Neural cell (in vitro differentiated cells): ENCODE measurements around the gene AKAP9. TPM values are rescaled to one million over a fixed set of nuclear protein-coding genes. Genes with fewer than 3 reads are reported as not detected.

Experiments
- H2AFZ ChIP-seq: fragments of 200-600, 300-800 bp; sonication (generic), shearing (Covaris generic); 2 replicates; pipeline ENCODE4 v1.6.0; 2014; ENCODE audit warnings: low read depth, mild to moderate bottlenecking, antibody characterized with exemption, low read length, moderate library complexity
- H3F3A ChIP-seq: fragments of 200-600 bp; shearing (Covaris generic); 2 replicates; pipeline ENCODE4 v1.6.1; 2016; ENCODE audit warnings: mild to moderate bottlenecking, moderate library complexity, mixed read lengths, antibody characterized with exemption, low read length; ENCODE audit not compliant: insufficient read depth, poor library complexity, severe bottlenecking
- H3K27ac ChIP-seq: fragments of 200-600, 300-800 bp; sonication (generic), shearing (Covaris generic); 2 replicates; pipeline ENCODE4 v1.5.1; 2014; ENCODE audit warnings: mild to moderate bottlenecking, low read length, moderate library complexity
- H3K27me3 ChIP-seq: fragments of 300-800, 200-600 bp; sonication (generic), shearing (Covaris generic); 2 replicates; pipeline ENCODE4 v1.6.0; 2014; ENCODE audit warnings: mild to moderate bottlenecking, low read depth, low read length, moderate library complexity; ENCODE audit not compliant: insufficient read depth
- H3K36me3 ChIP-seq: fragments of 300-800, 200-600 bp; sonication (generic), shearing (Covaris generic); 2 replicates; pipeline ENCODE4 v1.5.1; 2014; ENCODE audit warnings: mild to moderate bottlenecking, antibody characterized with exemption, low read length, moderate library complexity; ENCODE audit not compliant: insufficient read depth
- H3K4me2 ChIP-seq: fragments of 300-800, 200-600 bp; sonication (generic), shearing (Covaris generic); 2 replicates; pipeline ENCODE4 v1.6.0; 2014; ENCODE audit warnings: mild to moderate bottlenecking, low read length
- H3K4me3 ChIP-seq: fragments of 300-800, 200-600 bp; sonication (generic), shearing (Covaris generic); 2 replicates; pipeline ENCODE4 v1.5.1; 2014; ENCODE audit warnings: mild to moderate bottlenecking, low read length, moderate library complexity
- H3K79me2 ChIP-seq: fragments of 200-600 bp; shearing (Covaris generic); replicated peaks from 2 replicates; pipeline ENCODE4 v1.6.0; 2014; ENCODE audit warnings: mild to moderate bottlenecking, low read length, moderate library complexity; ENCODE audit not compliant: insufficient read depth
- H3K9ac ChIP-seq: fragments of 300-800, 200-600 bp; sonication (generic), shearing (Covaris generic); 2 replicates; pipeline ENCODE4 v1.6.1; 2016; ENCODE audit warnings: mild to moderate bottlenecking, low read length, mixed read lengths
- H3K9me2 ChIP-seq: fragments of 200-600 bp; shearing (Covaris generic); 2 replicates; pipeline ENCODE4 v1.6.1; 2016; ENCODE audit warnings: mild to moderate bottlenecking, low read length, mixed read lengths; ENCODE audit not compliant: insufficient read depth
- H3K9me3 ChIP-seq: fragments of 200-600, 300-800 bp; sonication (generic), shearing (Covaris generic); 2 replicates; pipeline ENCODE4 v1.6.1; 2016; ENCODE audit warnings: mild to moderate bottlenecking, mixed run types, low read length, moderate library complexity, mixed read lengths
- H4K20me1 ChIP-seq: fragments of 200-600 bp; shearing (Covaris generic); 2 replicates; pipeline ENCODE4 v1.6.1; 2016; ENCODE audit warnings: mild to moderate bottlenecking, mixed run types; ENCODE audit not compliant: insufficient read depth
- EP300 ChIP-seq: fragments of 450-650 bp; conservative IDR thresholded peaks from 2 replicates; pipeline ENCODE4 v1.6.1; 2014; ENCODE audit warnings: antibody characterized with exemption, mild to moderate bottlenecking, moderate library complexity; ENCODE audit not compliant: poor library complexity, severe bottlenecking
- EZH2 ChIP-seq: fragments of 200-600, 300-800 bp; shearing (Covaris generic), sonication (generic); IDR thresholded peaks from 2 replicates; pipeline ENCODE4 v1.6.1; 2014; ENCODE audit warnings: antibody characterized with exemption, low read length, borderline replicate concordance, mild to moderate bottlenecking; ENCODE audit not compliant: insufficient read depth, poor library complexity, severe bottlenecking
- MXI1 ChIP-seq: fragments of 450-650 bp; conservative IDR thresholded peaks from 2 replicates; pipeline ENCODE4 v1.6.1; 2014; ENCODE audit warnings: antibody characterized with exemption, mild to moderate bottlenecking; ENCODE audit not compliant: poor library complexity, severe bottlenecking
- POLR2AphosphoS5 ChIP-seq: IDR thresholded peaks from 2 replicates; pipeline ENCODE4 v1.6.1; 2012
- RAD21 ChIP-seq: fragments of 450-650 bp; conservative IDR thresholded peaks from 2 replicates; pipeline ENCODE4 v1.6.1; 2014; ENCODE audit warnings: antibody characterized with exemption, mild to moderate bottlenecking, moderate library complexity
- SMC3 ChIP-seq: fragments of 450-650 bp; conservative IDR thresholded peaks from 2 replicates; pipeline ENCODE4 v1.6.1; 2014; ENCODE audit warnings: antibody characterized with exemption, mild to moderate bottlenecking, moderate library complexity; ENCODE audit not compliant: poor library complexity
- TAF1 ChIP-seq: IDR thresholded peaks from 2 replicates; pipeline ENCODE4 v1.6.1; 2012; ENCODE audit warnings: low read depth
- polyA plus RNA-seq: library from polyadenylated mRNA; depleted of rRNA; stranded (reverse); fragments of >200 nt; gene quantifications from 2 replicates; pipeline ENCODE4 v1.2.3, GENCODE V29; 2014
- TF ChIP-seq, protein P1 (sequence below): fragments of 450-650 bp; IDR thresholded peaks from 2 replicates; pipeline ENCODE4 v1.5.1; 2014; ENCODE audit warnings: antibody characterized with exemption, mild to moderate bottlenecking, moderate library complexity; ENCODE audit not compliant: poor library complexity, severe bottlenecking
- TF ChIP-seq, protein P2 (sequence below): IDR thresholded peaks from 2 replicates; pipeline ENCODE4 v1.6.1; 2012; ENCODE audit warnings: borderline replicate concordance

AKAP9 gene
- polyA plus RNA-seq, 1 donor from 2014 or later, result 120 TPM

DNA sequence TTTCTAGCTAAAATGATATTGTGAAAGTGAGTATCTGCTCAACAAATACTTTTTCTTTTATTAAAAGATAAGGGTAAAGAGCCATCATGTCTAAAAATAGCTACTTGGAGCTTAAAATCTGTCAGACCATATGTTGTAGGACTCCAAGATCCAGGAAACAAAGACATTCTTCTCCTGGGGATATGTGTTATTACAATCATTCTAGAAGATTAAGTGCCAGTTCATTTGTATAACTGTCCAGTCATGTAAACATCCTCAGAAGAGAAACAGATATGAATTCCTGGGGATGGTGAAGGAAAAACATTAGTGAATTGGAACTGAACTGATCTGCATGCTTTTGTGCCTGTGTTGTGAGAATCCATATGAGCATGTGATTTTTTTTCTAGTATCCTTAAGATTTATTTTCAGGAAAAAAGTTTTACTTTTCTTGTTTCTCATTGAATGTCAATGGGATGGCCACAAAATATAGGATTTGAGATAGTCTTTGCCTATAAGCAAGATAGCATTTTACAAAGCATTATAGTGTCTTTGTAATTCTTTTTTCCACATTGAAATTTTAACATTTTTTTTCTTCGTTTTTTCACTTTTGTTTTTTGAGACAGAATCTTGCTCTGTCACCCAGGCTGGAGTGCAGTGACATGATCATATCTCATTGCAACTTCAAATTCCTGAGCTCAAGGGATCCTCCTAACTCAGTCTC lies 45.7 kb upstream of the AKAP9 start:
- no peak overlapping the region for H3K4me2 ChIP-seq
- H3K4me3 ChIP-seq, result no peak overlapping the region
- H3K27ac ChIP-seq, result no peak overlapping the region
- no peak overlapping the region for H3K9ac ChIP-seq
- no peaks in the 10 kb centered on the region for H3K9me2 ChIP-seq
- H3K79me2 ChIP-seq, result no peaks in the 10 kb centered on the region
- no peaks in the 10 kb centered on the region for H3F3A ChIP-seq
- TF ChIP-seq POLR2AphosphoS5 (no peak), EP300 (no peak), TAF1 (no peak), MXI1 (no peak), SMC3 (no peak), RAD21 (no peak), EZH2 (no peak)
- TF ChIP-seq, protein P1, sequence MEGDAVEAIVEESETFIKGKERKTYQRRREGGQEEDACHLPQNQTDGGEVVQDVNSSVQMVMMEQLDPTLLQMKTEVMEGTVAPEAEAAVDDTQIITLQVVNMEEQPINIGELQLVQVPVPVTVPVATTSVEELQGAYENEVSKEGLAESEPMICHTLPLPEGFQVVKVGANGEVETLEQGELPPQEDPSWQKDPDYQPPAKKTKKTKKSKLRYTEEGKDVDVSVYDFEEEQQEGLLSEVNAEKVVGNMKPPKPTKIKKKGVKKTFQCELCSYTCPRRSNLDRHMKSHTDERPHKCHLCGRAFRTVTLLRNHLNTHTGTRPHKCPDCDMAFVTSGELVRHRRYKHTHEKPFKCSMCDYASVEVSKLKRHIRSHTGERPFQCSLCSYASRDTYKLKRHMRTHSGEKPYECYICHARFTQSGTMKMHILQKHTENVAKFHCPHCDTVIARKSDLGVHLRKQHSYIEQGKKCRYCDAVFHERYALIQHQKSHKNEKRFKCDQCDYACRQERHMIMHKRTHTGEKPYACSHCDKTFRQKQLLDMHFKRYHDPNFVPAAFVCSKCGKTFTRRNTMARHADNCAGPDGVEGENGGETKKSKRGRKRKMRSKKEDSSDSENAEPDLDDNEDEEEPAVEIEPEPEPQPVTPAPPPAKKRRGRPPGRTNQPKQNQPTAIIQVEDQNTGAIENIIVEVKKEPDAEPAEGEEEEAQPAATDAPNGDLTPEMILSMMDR, result no peak
- TF ChIP-seq, protein P2, sequence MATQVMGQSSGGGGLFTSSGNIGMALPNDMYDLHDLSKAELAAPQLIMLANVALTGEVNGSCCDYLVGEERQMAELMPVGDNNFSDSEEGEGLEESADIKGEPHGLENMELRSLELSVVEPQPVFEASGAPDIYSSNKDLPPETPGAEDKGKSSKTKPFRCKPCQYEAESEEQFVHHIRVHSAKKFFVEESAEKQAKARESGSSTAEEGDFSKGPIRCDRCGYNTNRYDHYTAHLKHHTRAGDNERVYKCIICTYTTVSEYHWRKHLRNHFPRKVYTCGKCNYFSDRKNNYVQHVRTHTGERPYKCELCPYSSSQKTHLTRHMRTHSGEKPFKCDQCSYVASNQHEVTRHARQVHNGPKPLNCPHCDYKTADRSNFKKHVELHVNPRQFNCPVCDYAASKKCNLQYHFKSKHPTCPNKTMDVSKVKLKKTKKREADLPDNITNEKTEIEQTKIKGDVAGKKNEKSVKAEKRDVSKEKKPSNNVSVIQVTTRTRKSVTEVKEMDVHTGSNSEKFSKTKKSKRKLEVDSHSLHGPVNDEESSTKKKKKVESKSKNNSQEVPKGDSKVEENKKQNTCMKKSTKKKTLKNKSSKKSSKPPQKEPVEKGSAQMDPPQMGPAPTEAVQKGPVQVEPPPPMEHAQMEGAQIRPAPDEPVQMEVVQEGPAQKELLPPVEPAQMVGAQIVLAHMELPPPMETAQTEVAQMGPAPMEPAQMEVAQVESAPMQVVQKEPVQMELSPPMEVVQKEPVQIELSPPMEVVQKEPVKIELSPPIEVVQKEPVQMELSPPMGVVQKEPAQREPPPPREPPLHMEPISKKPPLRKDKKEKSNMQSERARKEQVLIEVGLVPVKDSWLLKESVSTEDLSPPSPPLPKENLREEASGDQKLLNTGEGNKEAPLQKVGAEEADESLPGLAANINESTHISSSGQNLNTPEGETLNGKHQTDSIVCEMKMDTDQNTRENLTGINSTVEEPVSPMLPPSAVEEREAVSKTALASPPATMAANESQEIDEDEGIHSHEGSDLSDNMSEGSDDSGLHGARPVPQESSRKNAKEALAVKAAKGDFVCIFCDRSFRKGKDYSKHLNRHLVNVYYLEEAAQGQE, result no peak
- no peaks in the 10 kb centered on the region for H3K36me3 ChIP-seq
- H3K27me3 ChIP-seq, result no peaks in the 10 kb centered on the region
- H4K20me1 ChIP-seq, result no peaks in the 10 kb centered on the region
- H3K9me3 ChIP-seq, result no peaks in the 10 kb centered on the region
- no peak overlapping the region for H2AFZ ChIP-seq

DNA sequence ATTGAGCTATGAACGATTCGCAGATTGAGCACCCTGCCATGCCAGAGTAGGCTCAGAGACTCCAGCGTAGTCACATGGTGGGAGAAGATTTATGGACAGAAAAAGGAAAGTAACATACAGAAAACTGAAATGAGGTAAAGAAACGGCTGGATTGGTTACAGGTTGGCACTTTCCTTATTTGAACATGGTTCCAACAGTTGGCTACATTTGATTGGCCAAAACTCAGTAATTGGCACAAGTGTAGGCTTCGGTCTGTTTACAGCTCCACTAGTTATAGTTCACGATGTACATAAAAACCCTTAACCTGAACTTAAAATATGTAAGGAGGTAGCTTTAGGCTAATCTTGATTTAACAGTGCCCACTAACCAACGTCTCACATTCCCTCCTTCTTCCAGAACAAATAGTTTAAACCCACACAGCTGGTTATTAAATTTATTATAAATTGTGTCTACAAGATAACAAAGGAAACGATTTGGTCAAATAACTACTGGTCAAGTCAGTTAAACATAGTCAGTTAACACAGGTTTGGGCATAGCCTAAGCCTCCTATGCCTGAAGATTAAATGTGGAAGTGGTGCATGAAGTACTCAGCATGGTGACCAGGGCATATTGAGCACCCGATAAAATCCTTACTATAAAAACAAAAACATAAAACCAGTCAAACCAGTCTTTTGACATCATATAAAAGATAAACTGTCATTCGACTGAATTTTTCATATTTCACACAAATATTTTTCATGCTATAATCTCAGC lies 42.2 kb upstream of the AKAP9 start:
- Histone ChIP-seq H4K20me1 (no peaks in the 10 kb centered on the region), H3K9me3 (no peaks in the 10 kb centered on the region), H3K79me2 (no peaks in the 10 kb centered on the region), H3K9ac (no peak overlapping the region), H3K4me2 (no peak overlapping the region), H2AFZ (no peak overlapping the region), H3K9me2 (no peaks in the 10 kb centered on the region), H3K27ac (no peak overlapping the region), H3K27me3 (no peaks in the 10 kb centered on the region), H3K36me3 (no peaks in the 10 kb centered on the region), H3F3A (no peaks in the 10 kb centered on the region), H3K4me3 (no peak overlapping the region)
- TF ChIP-seq, protein P2, result no peak
- TF ChIP-seq TAF1 (no peak), EP300 (no peak), SMC3 (no peak), MXI1 (no peak), RAD21 (no peak), POLR2AphosphoS5 (no peak), EZH2 (no peak)
- TF ChIP-seq, protein P1, result no peak
